Pancreas (tissue), 10 donors: ENCODE data around the gene CDH10. TPM values are rescaled to one million over a fixed set of nuclear protein-coding genes. Genes with fewer than 3 reads are reported as not detected.

Experiments
- ATAC-seq, 4 donors: fragments of 200-7000 bp; cut with Tn5 transposase; one replicate each; pipeline versions ENCODE4 v1.8.0 to v1.9.1; 2020; ENCODE audit warnings: mild to moderate bottlenecking in 4 of 4, moderate library complexity in 4 of 4
- DNase-seq, 6 donors: peaks; one replicate each; pipeline ENCODE4 v3.0.0-alpha.2; 2020
- FAIRE-seq: peaks from 2 replicates; lab custom pipeline; 2012; peaks lifted over from hg19 to GRCh38; lab: Jason Lieb, UNC
- H3K27ac ChIP-seq, 4 donors: fragments of 200-600 bp; sonication (generic); 1 replicate in 3 of 4; 2 replicates in 1 of 4; pipeline versions ENCODE4 v1.5.0 to v1.8.0; 2020
- H3K27me3 ChIP-seq, 4 donors: fragments of 200-600 bp; one replicate each; pipeline ENCODE4 v1.8.0; 2021
- H3K36me3 ChIP-seq, 3 donors: fragments of 200-600 bp; sonication (generic) in 1 of 3; one replicate each; pipeline versions ENCODE4 v1.5.0 to v1.8.0; 2020 to 2021
- H3K4me1 ChIP-seq, 3 donors: fragments of 200-600 bp; one replicate each; pipeline ENCODE4 v1.8.0; 2021
- H3K4me3 ChIP-seq, 4 donors: fragments of 200-600 bp; sonication (generic) in 2 of 4; one replicate each; pipeline versions ENCODE4 v1.5.0 to v1.8.0; 2020 to 2021
- H3K9me3 ChIP-seq, 4 donors: fragments of 200-600 bp; one replicate each; pipeline ENCODE4 v1.8.0; 2021
- CTCF ChIP-seq, 4 donors: fragments of 200-600 bp; sonication (generic) in 3 of 4; IDR thresholded peaks; one replicate each; pipeline versions ENCODE4 v1.5.0 to v1.8.0; 2021; ENCODE audit warnings: antibody characterized with exemption in 4 of 4
- WGBS, 2 donors: extraction: QIAGEN DNeasy Blood & Tissue Kit; methylation state at CpG; one replicate each; pipeline ENCODE4 v1.1.7; 2013; 5-methylcytosine and 5-hydroxymethylcytosine counted together
- intact Hi-C, 3 donors: fragments of 100-400 bp; cut with DNase I; formaldehyde crosslinking; loops; one replicate each; pipeline versions ENCODE4 v1.11.1 to v1.14.2; 2022
- polyA plus RNA-seq, 2 donors: library from polyadenylated mRNA; stranded (reverse); fragments of 200-250 nt; gene quantifications; one replicate each; pipeline ENCODE4 v1.2.3, GENCODE V29; 2013
- total RNA-seq, 6 donors: library from RNA; stranded (reverse); fragmentation: NEBNext Ultra II Directional in 4 of 6; extraction: Animal tissue kit (Norgen Biotek cat#: 25700) in 4 of 6; gene quantifications; one replicate each; pipeline versions ENCODE4 v1.2.1 to v1.2.4, GENCODE V29; 2021 to 2023
- donor health status: healthy with polysubstance abuse.
- donor health status: DM: no; HTN: no; CAD: no; lungs with moderate emphysema.
- donor health status: DM: no; HTN: no; CAD: no.
- donor health status: control.
- donor health status: control.
- donor health status: Bipolar disorder and iron deficiency.
- donor health status: DM: yes; HTN: yes; CAD: no.
- donor health status: DM: no; HTN: no; CAD: no.
- donor health status: DM: no; HTN: no; CAD: no.
- donor health status: DM: yes; HTN: yes; CAD: no.

Gene CDH10
- total and polyA plus RNA-seq, 8 donors: 0.14 to 2.9 (median 0.44) TPM

- ATAC-seq (no peak), DNase-seq (no peak), FAIRE-seq (no peak)
- Histone ChIP-seq H3K9me3 (no peaks in the 10 kb centered on the region), H3K27me3 (no peaks in the 10 kb centered on the region), H3K4me3 (no peak overlapping the region), H3K4me1 (no peaks in the 10 kb centered on the region), H3K36me3 (no peaks in the 10 kb centered on the region), H3K27ac (no peak overlapping the region)
- intact Hi-C loops: no loop called here
- no peak for TF ChIP-seq CTCF (IDR thresholded peaks at IDR 0.05)
- 53 to 60% methylated on average over 2 of the region's 2 CpGs for WGBS, 2 donors
Observed at GRCh38 chr5:24439465-24439864, 205.3 kb downstream of the CDH10 start.
